ENCODE measurements around the gene PTH2R.
"Not testable (repeated sequence)": the region's sequence is repeated elsewhere in the genome, so short reads cannot be mapped to it uniquely, and the experiment has no call there.

- not testable (repeated sequence) for TF ChIP-seq CTCF (conservative IDR thresholded peaks at IDR 0.05 in 1 of 2, IDR thresholded peaks at IDR 0.05 in 1 of 2; ENCODE audit: low read depth in 1 of 2, low read length in 2 of 2); EZH2 (IDR thresholded peaks at IDR 0.05; ENCODE audit: low read length, missing control alignments)
Measured at GRCh38 chr2:208535578-208535977, 129.0 kb downstream of the PTH2R start.
